Measurements from ENCODE around the gene RIMS1.

GRCh38 chr6:72324591-72324990, 438.2 kb downstream of the RIMS1 start:
- TF ChIP-seq ZFP30 (CRISPR knock-in tag; IDR thresholded peaks at IDR 0.05), result no peak
- no peak for TF ChIP-seq ISL1 (CRISPR knock-in tag; IDR thresholded peaks at IDR 0.05)
- no peak for TF ChIP-seq CREB5 (CRISPR knock-in tag; IDR thresholded peaks at IDR 0.05; ENCODE audit: low read depth)
- no peak for TF ChIP-seq PATZ1 (CRISPR knock-in tag; IDR thresholded peaks at IDR 0.05; ENCODE audit: borderline replicate concordance)
- no peak for TF ChIP-seq ARNTL (CRISPR knock-in tag; IDR thresholded peaks at IDR 0.05; ENCODE audit: borderline replicate concordance, low read depth)
- TF ChIP-seq ZNF8 (CRISPR knock-in tag; IDR thresholded peaks at IDR 0.05), result no peak
- no peak for TF ChIP-seq SNAI2 (CRISPR knock-in tag; IDR thresholded peaks at IDR 0.05)
- no peak for TF ChIP-seq ZNF70 (CRISPR knock-in tag; IDR thresholded peaks at IDR 0.05)
- TF ChIP-seq TCF4 (CRISPR knock-in tag; IDR thresholded peaks at IDR 0.05; ENCODE audit: borderline replicate concordance), result no peak
- no peak for TF ChIP-seq BACH2 (CRISPR knock-in tag; IDR thresholded peaks at IDR 0.05; ENCODE audit: borderline replicate concordance)
- TF ChIP-seq ESRRG (CRISPR knock-in tag; IDR thresholded peaks at IDR 0.05), result no peak
- TF ChIP-seq RARB (CRISPR knock-in tag; IDR thresholded peaks at IDR 0.05), result no peak
- TF ChIP-seq PPARA (CRISPR knock-in tag; IDR thresholded peaks at IDR 0.05; ENCODE audit: borderline replicate concordance), result no peak
- no peak for TF ChIP-seq TSHZ2 (CRISPR knock-in tag; IDR thresholded peaks at IDR 0.05)
